ENCODE results near the gene SCP2. TPM values are rescaled to one million over a fixed set of nuclear protein-coding genes. Genes with fewer than 3 reads are reported as not detected.

Gene SCP2
- total RNA-seq, 1 donor from 2014 or later: 89.8 TPM

- DNase-seq (ENCODE audit: low read depth): no peak
- H3K36me3 Mint-ChIP-seq (ENCODE audit: low read depth, unreplicated experiment): no peaks in the 10 kb centered on the region
- Histone ChIP-seq H3K27me3 (ENCODE audit: insufficient read depth, low read length) (no peaks in the 10 kb centered on the region), H3K27ac (ENCODE audit: low read depth, low read length) (no peak overlapping the region), H3K4me3 (ENCODE audit: insufficient read depth, low read depth, low read length) (no peak overlapping the region), H3K4me2 (ENCODE audit: low read length) (no peak overlapping the region), H3K36me3 (ENCODE audit: insufficient read depth, low read length) (no peaks in the 10 kb centered on the region), H3K9ac (ENCODE audit: low read length) (no peak overlapping the region), H3K79me2 (ENCODE audit: insufficient read depth, low read length) (no peaks in the 10 kb centered on the region), H4K20me1 (ENCODE audit: insufficient read depth, low read length) (no peaks in the 10 kb centered on the region), H3K4me1 (ENCODE audit: insufficient read depth, low read length) (no peaks in the 10 kb centered on the region), H3K9me3 (ENCODE audit: insufficient read depth, low read depth, low read length) (no peaks in the 10 kb centered on the region), H2AFZ (ENCODE audit: low read depth, low read length) (no peak overlapping the region)
- no peak overlapping the region for H3K4me3 Mint-ChIP-seq (ENCODE audit: unreplicated experiment)
- FAIRE-seq: no peak
- no peak overlapping the region for H3K27ac Mint-ChIP-seq (ENCODE audit: unreplicated experiment)
- H3K9me3 Mint-ChIP-seq (ENCODE audit: unreplicated experiment): no peaks in the 10 kb centered on the region
- TF ChIP-seq EZH2 (IDR thresholded peaks at IDR 0.05; ENCODE audit: insufficient read depth, low read length): no peak
- no peak for TF ChIP-seq CTCF (IDR thresholded peaks at IDR 0.05; ENCODE audit: insufficient read depth, low read depth, low read length)
- H3K27me3 Mint-ChIP-seq (ENCODE audit: low read depth, unreplicated experiment): peaks cover 22% of the 10 kb centered on the region
- H3K4me1 Mint-ChIP-seq (ENCODE audit: low read depth, unreplicated experiment): peaks cover 16% of the 10 kb centered on the region
These were observed 160.5 kb downstream of the SCP2 start for GRCh38 chr1:53087332-53088285.

- no peak for FAIRE-seq
- H3K79me2 ChIP-seq (ENCODE audit: insufficient read depth, low read length): no peaks in the 10 kb centered on the region
These were observed 161.7 kb downstream of the SCP2 start for GRCh38 chr1:53088616-53089300.

More at GRCh38 chr1:53088616-53089300, 161.7 kb downstream of the SCP2 start:
- H3K36me3 Mint-ChIP-seq (ENCODE audit: low read depth, unreplicated experiment): no peaks in the 10 kb centered on the region
- H2AFZ ChIP-seq (ENCODE audit: low read depth, low read length): no peak overlapping the region
- no peak for DNase-seq (ENCODE audit: low read depth)
- no peak overlapping the region for H3K27ac Mint-ChIP-seq (ENCODE audit: unreplicated experiment)
- H3K4me3 Mint-ChIP-seq (ENCODE audit: unreplicated experiment): no peak overlapping the region
- H3K4me1 Mint-ChIP-seq (ENCODE audit: low read depth, unreplicated experiment): peaks cover 8% of the 10 kb centered on the region
- H3K4me2 ChIP-seq (ENCODE audit: low read length): no peak overlapping the region
- no peaks in the 10 kb centered on the region for H3K4me1 ChIP-seq (ENCODE audit: insufficient read depth, low read length)
- no peaks in the 10 kb centered on the region for H4K20me1 ChIP-seq (ENCODE audit: insufficient read depth, low read length)
- no peak for TF ChIP-seq EZH2 (IDR thresholded peaks at IDR 0.05; ENCODE audit: insufficient read depth, low read length)
- TF ChIP-seq CTCF (IDR thresholded peaks at IDR 0.05; ENCODE audit: insufficient read depth, low read depth, low read length): no peak
- no peak overlapping the region for H3K9ac ChIP-seq (ENCODE audit: low read length)
- no peaks in the 10 kb centered on the region for H3K9me3 Mint-ChIP-seq (ENCODE audit: unreplicated experiment)
- H3K27me3 Mint-ChIP-seq (ENCODE audit: low read depth, unreplicated experiment): peaks cover 16% of the 10 kb centered on the region
- H3K27me3 ChIP-seq (ENCODE audit: insufficient read depth, low read length): no peaks in the 10 kb centered on the region
- no peak overlapping the region for H3K27ac ChIP-seq (ENCODE audit: low read depth, low read length)
- no peaks in the 10 kb centered on the region for H3K9me3 ChIP-seq (ENCODE audit: insufficient read depth, low read depth, low read length)
- no peaks in the 10 kb centered on the region for H3K36me3 ChIP-seq (ENCODE audit: insufficient read depth, low read length)
- no peak overlapping the region for H3K4me3 ChIP-seq (ENCODE audit: insufficient read depth, low read depth, low read length)

Measured in astrocyte (in vitro differentiated cells and primary cell).